WTC11 (cell line): ENCODE measurements around the gene ARHGEF17.

Experiments used
- ATF1 ChIP-seq: sonication (generic); formaldehyde crosslinking; IDR thresholded peaks from 2 replicates; pipeline ENCODE4 v1.8.1; 2023; ENCODE audit warnings: mild to moderate bottlenecking, moderate library complexity, missing genetic modification reagents
- CBFB ChIP-seq: sonication (generic); formaldehyde crosslinking; IDR thresholded peaks from 2 replicates; pipeline ENCODE4 v1.8.1; 2022; ENCODE audit warnings: mild to moderate bottlenecking, low read depth, missing genetic modification reagents
- CREM ChIP-seq: sonication (generic); formaldehyde crosslinking; IDR thresholded peaks from 2 replicates; pipeline ENCODE4 v1.8.1; 2022; ENCODE audit warnings: mild to moderate bottlenecking, missing genetic modification reagents, moderate library complexity
- CTCF ChIP-seq: fragments of 200-600 bp; IDR thresholded peaks from 2 replicates; pipeline ENCODE4 v1.8.0; 2022; ENCODE audit warnings: antibody characterized with exemption
- FOXP1 ChIP-seq: sonication (generic); formaldehyde crosslinking; IDR thresholded peaks from 2 replicates; pipeline ENCODE4 v1.8.0; 2022; ENCODE audit warnings: missing genetic modification reagents, mild to moderate bottlenecking, moderate library complexity, borderline replicate concordance
- IRF2 ChIP-seq: sonication (generic); formaldehyde crosslinking; IDR thresholded peaks from 2 replicates; pipeline ENCODE4 v1.8.0; 2022; ENCODE audit warnings: low read depth, missing genetic modification reagents, borderline replicate concordance
- JUN ChIP-seq: sonication (generic); formaldehyde crosslinking; IDR thresholded peaks from 2 replicates; pipeline ENCODE4 v1.8.0; 2023; ENCODE audit warnings: mild to moderate bottlenecking, missing genetic modification reagents
- MAX ChIP-seq: sonication (generic); formaldehyde crosslinking; IDR thresholded peaks from 2 replicates; pipeline ENCODE4 v1.8.0; 2022; ENCODE audit warnings: mild to moderate bottlenecking, missing genetic modification reagents
- NR3C1 ChIP-seq: sonication (generic); formaldehyde crosslinking; conservative IDR thresholded peaks from 2 replicates; pipeline ENCODE4 v1.8.1; 2023; ENCODE audit warnings: low read depth, mild to moderate bottlenecking, missing genetic modification reagents
- PREB ChIP-seq: sonication (generic); formaldehyde crosslinking; IDR thresholded peaks from 2 replicates; pipeline ENCODE4 v1.8.1; 2022; ENCODE audit warnings: mild to moderate bottlenecking, missing genetic modification reagents, moderate library complexity, borderline replicate concordance
- STAT6 ChIP-seq: sonication (generic); formaldehyde crosslinking; conservative IDR thresholded peaks from 2 replicates; pipeline ENCODE4 v1.8.1; 2023; ENCODE audit warnings: mild to moderate bottlenecking, low read depth, missing genetic modification reagents, moderate library complexity
- ZNF138 ChIP-seq: sonication (generic); formaldehyde crosslinking; conservative IDR thresholded peaks from 2 replicates; pipeline ENCODE4 v1.8.1; 2022; ENCODE audit warnings: mild to moderate bottlenecking, moderate library complexity, missing genetic modification reagents

GRCh38 chr11:73386016-73386415 lies 77.9 kb downstream of the ARHGEF17 start:
- no peak for TF ChIP-seq CBFB
- TF ChIP-seq JUN (CRISPR knock-in tag), result no peak
- no peak for TF ChIP-seq CTCF
- no peak for TF ChIP-seq ATF1 (CRISPR knock-in tag)
- no peak for TF ChIP-seq ZNF138 (CRISPR knock-in tag)
- TF ChIP-seq CREM (CRISPR knock-in tag), result no peak
- no peak for TF ChIP-seq FOXP1 (CRISPR knock-in tag)
- TF ChIP-seq STAT6 (CRISPR knock-in tag), result no peak
- TF ChIP-seq PREB (CRISPR knock-in tag), result no peak
- TF ChIP-seq MAX (CRISPR knock-in tag), result no peak
- no peak for TF ChIP-seq NR3C1 (CRISPR knock-in tag)
- TF ChIP-seq IRF2 (CRISPR knock-in tag), result no peak
